Mucosa of rectum (tissue), 2 donors: ENCODE results near the gene RIC1.
"Not testable (repeated sequence)": the region's sequence is repeated elsewhere in the genome, so short reads cannot be mapped to it uniquely, and the experiment has no call there.

ENCODE experiments used
- H3K27ac ChIP-seq, 2 donors: one replicate each; pipeline ENCODE4 v1.7.0; 2013; ENCODE audit warnings: inconsistent platforms in 2 of 2, low read depth in 2 of 2, low read length in 2 of 2
- H3K27me3 ChIP-seq, 2 donors: one replicate each; pipeline ENCODE4 v1.7.0; 2013; ENCODE audit warnings: low read length in 2 of 2; ENCODE audit not compliant: control insufficient read depth in 2 of 2, insufficient read depth in 2 of 2
- H3K36me3 ChIP-seq, 2 donors: one replicate each; pipeline ENCODE4 v1.7.0; 2013; ENCODE audit warnings: low read length in 2 of 2; ENCODE audit not compliant: control insufficient read depth in 2 of 2, insufficient read depth in 2 of 2
- H3K4me1 ChIP-seq, 2 donors: one replicate each; pipeline ENCODE4 v1.7.0; 2013; ENCODE audit warnings: low read length in 2 of 2, mild to moderate bottlenecking in 1 of 2; ENCODE audit not compliant: control insufficient read depth in 2 of 2, insufficient read depth in 2 of 2
- H3K4me3 ChIP-seq, 2 donors: one replicate each; pipeline ENCODE4 v1.7.0; 2013; ENCODE audit warnings: low read length in 2 of 2
- H3K9ac ChIP-seq, 2 donors: one replicate each; pipeline ENCODE4 v1.7.0; 2013; ENCODE audit warnings: low read length in 2 of 2, low read depth in 1 of 2, mild to moderate bottlenecking in 1 of 2
- H3K9me3 ChIP-seq, 2 donors: one replicate each; pipeline ENCODE4 v1.7.0; 2013; ENCODE audit warnings: low read length in 2 of 2; ENCODE audit not compliant: control insufficient read depth in 2 of 2
- donor health status: healthy.
- donor health status: Normal muscosa, but diverticular disease.

Gene RIC1

DNA sequence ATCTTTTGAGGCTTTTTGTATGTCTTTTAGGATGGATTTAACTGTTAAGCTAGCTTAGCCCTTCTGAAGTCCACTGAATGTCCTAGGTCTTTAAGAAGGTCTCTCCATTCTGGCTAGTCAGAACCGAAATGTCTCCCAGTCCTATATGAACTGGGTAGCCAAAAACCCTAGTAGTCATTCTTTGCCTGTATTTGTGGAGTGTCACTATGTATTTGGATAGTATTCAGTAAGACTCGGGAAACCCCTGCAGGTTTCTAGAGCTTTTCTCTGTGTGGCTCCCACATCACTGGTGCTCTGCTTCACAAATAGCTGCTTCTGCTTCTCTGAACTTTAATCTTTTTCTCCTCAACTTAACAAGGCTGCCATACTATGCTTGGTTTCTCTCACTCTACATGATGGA, 68.0 kb downstream of the RIC1 start:
- Histone ChIP-seq H3K27ac (no peak overlapping the region), H3K4me1 (no peaks in the 10 kb centered on the region), H3K9me3 (no peaks in the 10 kb centered on the region), H3K9ac (no peak overlapping the region), H3K27me3 (no peaks in the 10 kb centered on the region), H3K4me3 (no peak overlapping the region), H3K36me3 (peaks cover 0 to 2% of the 10 kb centered on the region in 2 donors)

DNA sequence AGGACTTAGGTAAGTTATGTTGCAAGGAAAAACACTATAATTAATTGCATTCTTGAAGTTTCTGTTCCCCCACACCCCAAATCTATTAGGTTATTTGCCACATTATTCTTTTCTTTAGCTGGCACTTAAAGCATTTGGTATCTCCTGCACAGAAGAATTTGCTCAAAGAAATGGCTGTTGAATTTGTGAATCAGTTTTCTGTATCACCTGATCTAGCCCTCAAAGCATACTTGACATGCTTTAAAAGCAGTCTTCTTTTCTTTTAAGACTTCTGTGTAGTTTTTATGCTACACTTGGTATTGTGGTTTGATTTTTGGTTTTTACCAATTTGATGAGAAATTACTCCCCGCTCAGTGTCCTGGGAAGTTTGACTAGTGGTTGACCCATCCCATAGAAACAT, 69.1 kb downstream of the RIC1 start:
- Histone ChIP-seq H3K27me3 (no peaks in the 10 kb centered on the region), H3K36me3 (peaks cover 0 to 2% of the 10 kb centered on the region in 2 donors), H3K4me3 (no peak overlapping the region), H3K27ac (no peak overlapping the region), H3K9ac (no peak overlapping the region), H3K4me1 (no peaks in the 10 kb centered on the region), H3K9me3 (no peaks in the 10 kb centered on the region)

DNA sequence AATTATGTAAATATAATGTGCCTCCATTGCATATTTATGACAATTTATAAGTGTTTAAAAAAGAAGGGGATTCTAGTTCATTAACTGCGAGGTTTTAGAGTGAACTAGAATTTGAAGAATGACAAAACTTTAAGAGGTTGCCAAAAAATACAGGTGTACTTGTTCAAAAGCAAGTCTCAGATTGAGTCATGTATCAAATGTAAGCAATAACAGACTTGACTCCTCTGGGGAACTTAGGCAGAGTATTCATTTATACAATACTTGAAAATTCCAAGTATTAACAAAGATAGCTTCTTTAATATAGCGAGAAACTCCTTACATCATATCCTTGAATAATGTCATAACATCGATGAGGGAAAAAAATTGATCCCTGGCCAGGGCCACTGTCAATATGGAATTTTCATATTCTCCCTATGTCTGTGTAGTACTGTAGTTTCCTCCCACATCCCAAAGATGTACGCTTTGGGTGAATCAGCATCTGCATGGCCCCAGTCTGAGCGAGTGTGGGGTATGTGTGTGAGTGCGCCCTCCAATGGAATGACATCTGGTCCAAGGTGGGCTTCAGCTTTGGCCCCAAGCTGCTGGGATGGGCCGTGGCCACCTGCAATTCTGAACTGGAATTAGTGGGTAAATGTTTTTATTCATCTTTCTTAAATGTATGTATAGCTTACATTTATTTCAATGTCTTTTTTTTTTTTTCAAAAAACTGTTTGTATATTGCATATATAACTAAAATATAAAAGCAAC, 70.1 kb downstream of the RIC1 start:
- peaks cover 0 to 2% of the 10 kb centered on the region in 2 donors for H3K36me3 ChIP-seq
- H3K9ac ChIP-seq: no peak overlapping the region
- H3K9me3 ChIP-seq: no peaks in the 10 kb centered on the region
- H3K27ac ChIP-seq: no peak overlapping the region
- H3K4me3 ChIP-seq: no peak overlapping the region
- no peaks in the 10 kb centered on the region for H3K27me3 ChIP-seq
- H3K4me1 ChIP-seq: no peaks in the 10 kb centered on the region

DNA sequence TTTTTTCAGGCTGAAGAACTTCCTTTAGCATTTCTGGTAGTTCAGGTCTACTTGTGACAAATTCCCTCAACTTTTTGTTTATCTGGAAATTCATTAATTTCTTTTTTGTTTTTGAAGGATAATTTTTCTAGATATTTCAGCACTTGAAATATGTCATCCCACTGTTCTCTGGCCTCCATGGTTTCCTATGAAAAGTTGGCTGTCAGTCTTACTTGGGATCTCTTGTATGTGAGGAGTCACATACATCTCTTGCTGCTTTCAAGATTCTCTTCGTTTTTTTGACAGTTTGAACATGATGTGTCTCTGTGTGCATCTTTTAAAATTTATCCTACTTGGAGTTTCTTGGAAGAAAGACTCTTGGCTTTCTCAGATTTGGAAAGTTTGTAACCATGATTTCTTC, 79.5 kb downstream of the RIC1 start:
- Histone ChIP-seq H3K4me3 (no peak overlapping the region), H3K9me3 (peaks cover 7 to 15% of the 10 kb centered on the region in 2 donors), H3K27me3 (no peaks in the 10 kb centered on the region), H3K4me1 (no peaks in the 10 kb centered on the region), H3K36me3 (peaks cover 0 to 5% of the 10 kb centered on the region in 2 donors), H3K9ac (no peak overlapping the region), H3K27ac (no peak overlapping the region)

DNA sequence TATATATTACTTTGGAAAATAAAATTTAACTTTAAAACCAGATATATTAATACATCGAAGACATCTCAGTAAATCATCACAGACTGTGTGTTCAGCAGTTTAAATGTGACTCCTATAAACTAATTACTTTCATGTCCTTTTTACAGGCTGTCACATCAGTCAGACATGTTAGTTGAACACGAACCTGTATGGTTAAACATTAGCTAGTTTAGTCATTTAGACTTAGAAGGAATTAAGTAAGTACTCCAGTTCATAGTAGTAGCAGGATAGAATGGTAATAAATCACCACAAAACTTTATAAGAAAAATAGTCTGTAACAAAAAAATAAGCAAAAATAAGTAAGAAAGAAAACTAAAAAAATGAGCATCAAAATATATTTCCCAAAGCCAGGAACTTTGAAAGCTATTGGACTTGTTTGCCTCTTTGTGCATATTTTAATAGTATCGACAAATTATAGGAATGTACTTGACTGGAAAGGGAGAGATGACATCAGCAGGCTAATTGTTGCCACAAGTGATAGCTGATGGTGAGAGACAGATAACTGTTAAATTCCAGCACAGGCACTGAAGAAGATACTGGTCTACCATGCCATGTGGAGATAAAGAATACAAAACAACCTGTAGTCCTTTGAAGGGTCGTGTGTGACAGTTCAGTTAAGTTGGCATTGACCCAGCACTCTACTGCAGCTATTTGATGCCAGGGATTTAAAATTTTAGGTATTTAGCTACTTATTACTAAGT, 83.9 kb downstream of the RIC1 start:
- Histone ChIP-seq H3K4me3 (no peak overlapping the region), H3K36me3 (peaks cover 0 to 8% of the 10 kb centered on the region in 2 donors), H3K9me3 (peaks cover 7 to 12% of the 10 kb centered on the region in 2 donors), H3K4me1 (no peaks in the 10 kb centered on the region), H3K27ac (no peak overlapping the region), H3K27me3 (no peaks in the 10 kb centered on the region), H3K9ac (no peak overlapping the region)

DNA sequence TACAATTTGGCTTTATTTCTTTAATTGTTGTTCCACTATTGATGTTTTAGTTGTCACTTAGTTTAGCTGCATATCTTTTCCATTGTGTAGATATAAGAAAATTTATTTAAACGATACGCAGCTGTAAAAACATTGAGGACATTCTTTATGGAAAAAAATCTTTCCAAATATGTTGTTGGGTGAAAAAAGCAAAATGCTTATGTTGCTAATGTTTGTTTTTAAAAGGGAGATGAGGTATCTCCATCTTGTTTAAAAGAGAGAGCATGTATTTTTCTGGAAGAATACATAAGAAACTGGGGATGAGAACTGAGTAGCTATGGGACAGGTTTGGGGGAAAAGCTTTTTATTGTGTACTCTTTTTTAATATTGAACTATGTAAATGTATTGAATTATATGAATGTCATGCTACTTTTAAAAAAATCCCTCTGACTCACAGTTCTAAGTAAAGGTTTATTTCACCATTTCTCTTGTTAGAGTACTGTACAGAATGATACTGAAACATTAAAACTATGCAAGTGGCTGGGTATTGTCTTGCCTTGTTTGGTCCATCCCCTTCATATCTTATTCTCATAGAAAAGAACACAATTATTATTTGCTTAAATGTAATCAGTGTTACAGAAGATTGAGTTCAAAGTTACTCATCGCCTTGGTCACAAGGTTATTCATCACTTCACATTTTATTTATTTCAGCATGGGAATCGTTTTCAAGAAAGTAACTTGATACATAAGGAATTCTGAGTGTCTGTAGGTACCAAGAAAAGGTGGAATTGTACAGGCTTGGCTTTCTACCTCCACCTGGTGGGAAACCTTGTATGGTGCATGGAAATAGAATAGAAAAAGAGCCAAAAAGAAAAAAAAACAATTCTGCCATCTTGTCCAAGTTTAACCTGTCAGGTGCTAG, 85.8 kb downstream of the RIC1 start:
- Histone ChIP-seq H3K36me3 (peaks cover 0 to 5% of the 10 kb centered on the region in 2 donors), H3K4me3 (no peak overlapping the region), H3K27ac (no peak overlapping the region), H3K9ac (no peak overlapping the region), H3K27me3 (no peaks in the 10 kb centered on the region), H3K4me1 (no peaks in the 10 kb centered on the region), H3K9me3 (no peaks in the 10 kb centered on the region)

DNA sequence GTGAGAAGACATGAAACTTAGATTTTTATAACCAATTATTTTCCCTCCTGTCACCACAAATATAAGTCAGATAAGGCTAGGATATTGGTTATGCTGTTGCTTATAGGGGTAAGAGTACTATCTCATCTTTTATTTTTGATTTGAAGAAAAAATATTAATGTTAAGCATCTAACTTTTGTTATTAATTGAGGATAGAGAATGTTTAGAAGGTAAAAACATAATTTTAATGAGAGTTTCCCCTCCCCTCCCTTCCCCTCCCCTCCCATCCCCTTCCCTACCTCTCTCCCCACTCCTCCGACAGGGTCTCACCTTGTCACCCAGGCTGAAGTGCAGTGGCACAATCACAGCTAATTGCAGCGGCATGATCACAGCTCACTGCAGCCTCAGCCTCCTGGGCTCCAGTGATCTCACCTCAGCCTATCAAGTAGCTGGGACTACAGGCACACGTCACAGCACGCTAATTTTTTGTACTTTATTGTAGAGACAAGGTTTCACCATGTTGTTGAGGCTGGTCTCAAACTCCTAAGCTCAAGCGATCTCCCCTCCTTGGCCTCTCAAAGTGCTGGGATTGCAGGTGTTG, 86.7 kb downstream of the RIC1 start:
- Histone ChIP-seq H3K27ac (no peak overlapping the region), H3K4me3 (no peak overlapping the region), H3K36me3 (peaks cover 0 to 5% of the 10 kb centered on the region in 2 donors), H3K4me1 (no peaks in the 10 kb centered on the region), H3K27me3 (no peaks in the 10 kb centered on the region), H3K9me3 (no peaks in the 10 kb centered on the region), H3K9ac (no peak overlapping the region)

DNA sequence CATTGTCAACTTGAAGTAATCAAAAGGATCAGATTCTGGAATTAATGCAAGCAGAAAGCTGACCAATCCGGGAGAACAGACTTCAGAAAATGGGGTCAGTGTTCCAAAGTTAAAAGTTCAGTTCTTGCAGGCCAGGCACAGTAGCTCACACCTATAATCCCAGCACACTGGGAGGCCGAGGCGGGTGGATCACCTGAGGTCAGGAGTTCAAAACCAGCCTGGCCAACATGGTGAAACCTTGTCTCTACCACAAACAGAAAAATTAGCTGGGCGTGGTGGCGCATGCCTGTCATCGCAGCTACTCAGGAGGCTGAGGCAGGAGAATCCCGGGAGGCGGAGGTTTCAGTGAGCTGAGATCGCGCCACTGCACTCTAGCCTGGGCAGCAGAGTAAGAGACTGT, 88.5 kb downstream of the RIC1 start:
- not testable (repeated sequence) for H3K9ac ChIP-seq, H3K4me1 ChIP-seq, H3K27ac ChIP-seq, H3K27me3 ChIP-seq, H3K4me3 ChIP-seq, H3K9me3 ChIP-seq
- H3K36me3 ChIP-seq: peaks cover 3 to 15% of the 10 kb centered on the region in 2 donors

DNA sequence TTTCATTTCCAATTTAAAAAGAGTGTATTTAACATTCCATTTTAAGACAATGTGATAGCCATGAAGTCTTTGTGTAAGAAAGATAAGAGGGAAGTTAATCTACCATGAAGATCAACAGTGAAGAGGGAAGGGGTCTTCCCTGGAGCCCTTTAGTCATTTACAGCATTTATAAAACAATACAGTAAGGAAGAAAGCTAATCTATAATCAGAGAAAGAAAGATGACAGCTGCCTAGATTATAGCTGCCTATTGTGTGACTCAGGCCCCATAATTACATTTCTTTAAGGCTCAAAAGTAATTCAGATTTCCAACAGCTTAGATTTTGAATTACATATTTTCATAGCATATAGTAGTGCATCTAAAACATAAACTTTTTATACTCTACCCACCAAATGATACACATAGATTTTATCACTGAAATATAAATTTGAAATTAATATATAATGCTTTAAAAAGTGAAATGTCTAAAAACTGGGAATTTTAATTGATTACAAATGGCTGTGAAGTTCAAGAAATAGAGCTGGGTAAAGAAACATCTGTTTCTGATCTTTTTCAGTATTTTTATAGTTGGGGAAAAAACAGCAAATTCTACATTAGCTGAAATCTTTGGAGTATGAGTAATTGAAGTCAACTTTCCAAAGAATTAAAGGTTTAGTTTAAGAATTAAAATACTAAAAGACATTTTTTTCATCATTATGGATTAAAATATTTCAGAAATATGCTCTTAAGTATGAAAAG, 89.6 kb downstream of the RIC1 start:
- Histone ChIP-seq H3K4me3 (no peak overlapping the region), H3K27ac (no peak overlapping the region), H3K36me3 (peaks cover 3 to 16% of the 10 kb centered on the region in 2 donors), H3K27me3 (no peaks in the 10 kb centered on the region), H3K9ac (no peak overlapping the region), H3K9me3 (no peaks in the 10 kb centered on the region), H3K4me1 (no peaks in the 10 kb centered on the region)
